ENCODE data around the gene EIF1.
A peak's percentile ranks its signal among the peaks of the same experiment; 100 is the strongest.

The EIF1 gene

GRCh38 chr17:41702712-41703111, 14.0 kb downstream of the EIF1 start:
- Histone ChIP-seq H3K9ac (ENCODE audit: low read length in 5 of 5) (no peak overlapping the region), H3K9me3 (ENCODE audit: control insufficient read depth in 5 of 5, low read length in 5 of 5) (no peaks in the 10 kb centered on the region), H3K36me3 (ENCODE audit: control insufficient read depth in 5 of 5, insufficient read depth in 5 of 5, low read length in 5 of 5) (no peaks in the 10 kb centered on the region), H3K27ac (ENCODE audit: low read depth, low read length) (no peak overlapping the region), H3K27me3 (ENCODE audit: control insufficient read depth in 5 of 5, insufficient read depth in 4 of 5, low read length in 5 of 5) (no peaks in the 10 kb centered on the region), H3K4me1 (ENCODE audit: control insufficient read depth in 5 of 5, insufficient read depth in 5 of 5, low read length in 5 of 5) (peaks cover 0 to 2% (median 0%) of the 10 kb centered on the region in 5 donors), H3K4me3 (ENCODE audit: low read depth in 1 of 5, low read length in 5 of 5) (no peak overlapping the region)

- no peak overlapping the region for H3K9ac ChIP-seq (ENCODE audit: low read length in 5 of 5)
- H3K36me3 ChIP-seq (ENCODE audit: control insufficient read depth in 5 of 5, insufficient read depth in 5 of 5, low read length in 5 of 5), result no peaks in the 10 kb centered on the region
- no peaks in the 10 kb centered on the region for H3K9me3 ChIP-seq (ENCODE audit: control insufficient read depth in 5 of 5, low read length in 5 of 5)
- H3K27me3 ChIP-seq (ENCODE audit: control insufficient read depth in 5 of 5, insufficient read depth in 4 of 5, low read length in 5 of 5), result no peaks in the 10 kb centered on the region
- H3K4me1 ChIP-seq (ENCODE audit: control insufficient read depth in 5 of 5, insufficient read depth in 5 of 5, low read length in 5 of 5), result no peaks in the 10 kb centered on the region
- H3K27ac ChIP-seq (ENCODE audit: low read depth, low read length), result no peak overlapping the region
- H3K4me3 ChIP-seq (ENCODE audit: low read depth in 1 of 5, low read length in 5 of 5), result no peak overlapping the region
Observed at GRCh38 chr17:41705271-41705991, 16.7 kb downstream of the EIF1 start.

GRCh38 chr17:41707803-41708669, 19.4 kb downstream of the EIF1 start:
- Histone ChIP-seq H3K36me3 (ENCODE audit: control insufficient read depth in 5 of 5, insufficient read depth in 5 of 5, low read length in 5 of 5) (no peaks in the 10 kb centered on the region), H3K9me3 (ENCODE audit: control insufficient read depth in 5 of 5, low read length in 5 of 5) (no peaks in the 10 kb centered on the region), H3K27me3 (ENCODE audit: control insufficient read depth in 5 of 5, insufficient read depth in 4 of 5, low read length in 5 of 5) (peaks cover 0 to 5% (median 3%) of the 10 kb centered on the region in 5 donors), H3K4me3 (ENCODE audit: low read depth in 1 of 5, low read length in 5 of 5) (no peak overlapping the region), H3K4me1 (ENCODE audit: control insufficient read depth in 5 of 5, insufficient read depth in 5 of 5, low read length in 5 of 5) (no peaks in the 10 kb centered on the region), H3K27ac (ENCODE audit: low read depth, low read length) (no peak overlapping the region), H3K9ac (ENCODE audit: low read length in 5 of 5) (no peak overlapping the region)

GRCh38 chr17:41710472-41711090, 21.9 kb downstream of the EIF1 start:
- no peak overlapping the region for H3K27ac ChIP-seq (ENCODE audit: low read depth, low read length)
- H3K4me1 ChIP-seq (ENCODE audit: control insufficient read depth in 5 of 5, insufficient read depth in 5 of 5, low read length in 5 of 5), result no peaks in the 10 kb centered on the region
- no peak overlapping the region for H3K9ac ChIP-seq (ENCODE audit: low read length in 5 of 5)
- peaks cover 0 to 5% (median 3%) of the 10 kb centered on the region in 5 donors for H3K27me3 ChIP-seq (ENCODE audit: control insufficient read depth in 5 of 5, insufficient read depth in 4 of 5, low read length in 5 of 5)
- no peak overlapping the region for H3K4me3 ChIP-seq (ENCODE audit: low read depth in 1 of 5, low read length in 5 of 5)
- no peaks in the 10 kb centered on the region for H3K36me3 ChIP-seq (ENCODE audit: control insufficient read depth in 5 of 5, insufficient read depth in 5 of 5, low read length in 5 of 5)
- H3K9me3 ChIP-seq (ENCODE audit: control insufficient read depth in 5 of 5, low read length in 5 of 5), result no peaks in the 10 kb centered on the region

- H3K27ac ChIP-seq (ENCODE audit: low read depth, low read length), result no peak within 1 kb of the TSS
- H3K27me3 ChIP-seq (ENCODE audit: control insufficient read depth in 5 of 5, insufficient read depth in 4 of 5, low read length in 5 of 5), result peaks cover 0 to 5% (median 3%) of the 10 kb centered on the region in 5 donors
- peaks cover 0 to 5% (median 0%) of the 10 kb centered on the region in 5 donors for H3K4me1 ChIP-seq (ENCODE audit: control insufficient read depth in 5 of 5, insufficient read depth in 5 of 5, low read length in 5 of 5)
- H3K9me3 ChIP-seq (ENCODE audit: control insufficient read depth in 5 of 5, low read length in 5 of 5), result no peaks in the 10 kb centered on the region
- no peak within 1 kb of the TSS for H3K4me3 ChIP-seq (ENCODE audit: low read depth in 1 of 5, low read length in 5 of 5)
- no peaks in the 10 kb centered on the region for H3K36me3 ChIP-seq (ENCODE audit: control insufficient read depth in 5 of 5, insufficient read depth in 5 of 5, low read length in 5 of 5)
- no peak within 1 kb of the TSS for H3K9ac ChIP-seq (ENCODE audit: low read length in 5 of 5)
Observed at GRCh38 chr17:41711669-41712400, 23.1 kb downstream of the EIF1 start, which contains the start of gene GAST. Gene GAST (plus strand): TSS chr17:41712331. CDS start chr17:41715437, 3,106 bp downstream.

GRCh38 chr17:41717408-41718286, 29.0 kb downstream of the EIF1 start:
- H3K27ac ChIP-seq (ENCODE audit: low read depth, low read length), result no peak overlapping the region
- peak overlapping the region in 2 of 5 donors; percentile 3 to 11 for H3K9ac ChIP-seq (ENCODE audit: low read length in 5 of 5)
- H3K4me3 ChIP-seq (ENCODE audit: low read depth in 1 of 5, low read length in 5 of 5), result no peak overlapping the region
- no peaks in the 10 kb centered on the region for H3K27me3 ChIP-seq (ENCODE audit: control insufficient read depth in 5 of 5, insufficient read depth in 4 of 5, low read length in 5 of 5)
- peaks cover 0 to 23% (median 6%) of the 10 kb centered on the region in 5 donors for H3K4me1 ChIP-seq (ENCODE audit: control insufficient read depth in 5 of 5, insufficient read depth in 5 of 5, low read length in 5 of 5)
- no peaks in the 10 kb centered on the region for H3K36me3 ChIP-seq (ENCODE audit: control insufficient read depth in 5 of 5, insufficient read depth in 5 of 5, low read length in 5 of 5)
- H3K9me3 ChIP-seq (ENCODE audit: control insufficient read depth in 5 of 5, low read length in 5 of 5), result no peaks in the 10 kb centered on the region

GRCh38 chr17:41718287-41718645, 29.6 kb downstream of the EIF1 start:
- Histone ChIP-seq H3K4me3 (ENCODE audit: low read depth in 1 of 5, low read length in 5 of 5) (no peak overlapping the region), H3K9me3 (ENCODE audit: control insufficient read depth in 5 of 5, low read length in 5 of 5) (no peaks in the 10 kb centered on the region), H3K4me1 (ENCODE audit: control insufficient read depth in 5 of 5, insufficient read depth in 5 of 5, low read length in 5 of 5) (peaks cover 0 to 23% (median 6%) of the 10 kb centered on the region in 5 donors), H3K9ac (ENCODE audit: low read length in 5 of 5) (no peak overlapping the region), H3K27ac (ENCODE audit: low read depth, low read length) (no peak overlapping the region), H3K27me3 (ENCODE audit: control insufficient read depth in 5 of 5, insufficient read depth in 4 of 5, low read length in 5 of 5) (peaks cover 0 to 6% (median 0%) of the 10 kb centered on the region in 5 donors), H3K36me3 (ENCODE audit: control insufficient read depth in 5 of 5, insufficient read depth in 5 of 5, low read length in 5 of 5) (no peaks in the 10 kb centered on the region)

GRCh38 chr17:41722231-41722630, 33.5 kb downstream of the EIF1 start:
- Histone ChIP-seq H3K27ac (ENCODE audit: low read depth, low read length) (no peak overlapping the region), H3K9ac (ENCODE audit: low read length in 5 of 5) (no peak overlapping the region), H3K9me3 (ENCODE audit: control insufficient read depth in 5 of 5, low read length in 5 of 5) (no peaks in the 10 kb centered on the region), H3K4me1 (ENCODE audit: control insufficient read depth in 5 of 5, insufficient read depth in 5 of 5, low read length in 5 of 5) (peaks cover 0 to 15% (median 6%) of the 10 kb centered on the region in 5 donors), H3K36me3 (ENCODE audit: control insufficient read depth in 5 of 5, insufficient read depth in 5 of 5, low read length in 5 of 5) (no peaks in the 10 kb centered on the region), H3K27me3 (ENCODE audit: control insufficient read depth in 5 of 5, insufficient read depth in 4 of 5, low read length in 5 of 5) (peaks cover 0 to 8% (median 6%) of the 10 kb centered on the region in 5 donors), H3K4me3 (ENCODE audit: low read depth in 1 of 5, low read length in 5 of 5) (no peak overlapping the region)
